Posterior cingulate gyrus (tissue), 11 donors: ENCODE results near the gene TDRD1.
"Not testable (repeated sequence)": the region's sequence is repeated elsewhere in the genome, so short reads cannot be mapped to it uniquely, and the experiment has no call there.

Experiments used
- DNase-seq, 10 donors: peaks; one replicate each; pipeline versions ENCODE4 v3.0.0 to v3.0.0-alpha.2; 2020 to 2021; ENCODE audit warnings: mixed read lengths in 3 of 10
- intact Hi-C: fragments of 100-400 bp; cut with DNase I; formaldehyde crosslinking; loops from one replicate; pipeline ENCODE4 v1.15.1; 2023

TDRD1 gene, protein sequence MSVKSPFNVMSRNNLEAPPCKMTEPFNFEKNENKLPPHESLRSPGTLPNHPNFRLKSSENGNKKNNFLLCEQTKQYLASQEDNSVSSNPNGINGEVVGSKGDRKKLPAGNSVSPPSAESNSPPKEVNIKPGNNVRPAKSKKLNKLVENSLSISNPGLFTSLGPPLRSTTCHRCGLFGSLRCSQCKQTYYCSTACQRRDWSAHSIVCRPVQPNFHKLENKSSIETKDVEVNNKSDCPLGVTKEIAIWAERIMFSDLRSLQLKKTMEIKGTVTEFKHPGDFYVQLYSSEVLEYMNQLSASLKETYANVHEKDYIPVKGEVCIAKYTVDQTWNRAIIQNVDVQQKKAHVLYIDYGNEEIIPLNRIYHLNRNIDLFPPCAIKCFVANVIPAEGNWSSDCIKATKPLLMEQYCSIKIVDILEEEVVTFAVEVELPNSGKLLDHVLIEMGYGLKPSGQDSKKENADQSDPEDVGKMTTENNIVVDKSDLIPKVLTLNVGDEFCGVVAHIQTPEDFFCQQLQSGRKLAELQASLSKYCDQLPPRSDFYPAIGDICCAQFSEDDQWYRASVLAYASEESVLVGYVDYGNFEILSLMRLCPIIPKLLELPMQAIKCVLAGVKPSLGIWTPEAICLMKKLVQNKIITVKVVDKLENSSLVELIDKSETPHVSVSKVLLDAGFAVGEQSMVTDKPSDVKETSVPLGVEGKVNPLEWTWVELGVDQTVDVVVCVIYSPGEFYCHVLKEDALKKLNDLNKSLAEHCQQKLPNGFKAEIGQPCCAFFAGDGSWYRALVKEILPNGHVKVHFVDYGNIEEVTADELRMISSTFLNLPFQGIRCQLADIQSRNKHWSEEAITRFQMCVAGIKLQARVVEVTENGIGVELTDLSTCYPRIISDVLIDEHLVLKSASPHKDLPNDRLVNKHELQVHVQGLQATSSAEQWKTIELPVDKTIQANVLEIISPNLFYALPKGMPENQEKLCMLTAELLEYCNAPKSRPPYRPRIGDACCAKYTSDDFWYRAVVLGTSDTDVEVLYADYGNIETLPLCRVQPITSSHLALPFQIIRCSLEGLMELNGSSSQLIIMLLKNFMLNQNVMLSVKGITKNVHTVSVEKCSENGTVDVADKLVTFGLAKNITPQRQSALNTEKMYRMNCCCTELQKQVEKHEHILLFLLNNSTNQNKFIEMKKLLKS

DNA sequence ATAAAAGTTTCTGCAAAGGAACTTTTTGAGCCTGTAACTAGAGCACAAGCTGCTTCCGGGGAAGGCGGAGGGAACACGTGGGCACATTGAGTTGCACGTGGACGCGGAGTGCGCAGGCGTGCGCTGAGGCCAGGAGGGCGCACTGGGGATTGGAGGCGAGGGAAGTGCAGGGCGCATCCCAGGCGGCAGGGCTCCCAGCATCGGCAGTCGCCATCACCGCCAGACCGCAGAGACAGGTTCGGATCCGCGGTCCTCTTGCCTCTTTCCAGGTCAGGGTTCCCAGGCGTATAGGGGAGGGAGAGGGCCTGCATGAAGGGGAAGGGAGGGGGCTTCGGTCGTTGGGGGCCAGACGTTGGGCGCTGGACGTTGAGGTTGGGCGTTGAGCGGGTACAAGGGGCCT is at the start of gene TDRD1:
Gene TDRD1, plus strand, starts transcription at position 206 of the 400 bp plus-strand sequence. CDS start 8,479 bp downstream, outside the sequence.
- no peak for DNase-seq
- intact Hi-C loops: no loop called here

DNA sequence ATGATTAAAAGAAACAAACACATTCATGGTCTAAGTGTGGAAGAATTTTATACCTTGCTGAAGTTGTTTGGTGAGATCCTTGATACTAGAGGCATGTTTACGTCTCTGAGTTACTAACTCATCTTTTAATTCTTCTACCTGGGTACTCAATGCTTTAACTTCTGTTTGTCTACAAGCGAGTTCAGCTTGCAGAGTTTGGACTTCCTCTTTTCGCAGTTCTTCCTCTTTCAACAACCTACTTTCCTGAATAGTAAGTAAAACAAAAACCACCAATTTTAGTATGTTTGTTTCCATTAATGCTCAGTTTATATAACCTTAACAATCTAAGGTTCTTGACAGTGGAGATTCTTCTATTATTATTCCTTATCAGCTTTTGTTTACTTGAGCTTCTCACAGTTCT is 48.1 kb upstream of the TDRD1 start:
- DNase-seq: no peak
- intact Hi-C loops: no loop called here

DNA sequence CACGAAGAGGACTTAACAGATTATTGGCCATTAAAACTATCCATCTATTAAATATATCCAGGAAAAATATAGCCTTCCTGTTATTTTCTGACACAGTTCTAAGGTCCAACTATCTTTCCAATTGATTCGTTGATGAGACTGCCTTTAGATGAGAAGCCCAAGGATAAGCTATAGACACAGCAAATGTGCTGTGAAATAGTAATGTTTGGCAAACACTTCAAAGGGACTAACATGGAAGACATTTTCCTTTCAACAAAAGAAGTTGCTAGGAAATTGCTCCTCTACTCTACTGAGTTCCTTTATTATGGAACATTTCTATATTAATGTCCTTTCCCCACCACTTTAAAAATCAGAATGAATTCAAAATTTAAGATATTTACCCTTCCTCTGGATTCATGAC is 43.7 kb upstream of the TDRD1 start:
- intact Hi-C loops: no loop called here
- no peak for DNase-seq

DNA sequence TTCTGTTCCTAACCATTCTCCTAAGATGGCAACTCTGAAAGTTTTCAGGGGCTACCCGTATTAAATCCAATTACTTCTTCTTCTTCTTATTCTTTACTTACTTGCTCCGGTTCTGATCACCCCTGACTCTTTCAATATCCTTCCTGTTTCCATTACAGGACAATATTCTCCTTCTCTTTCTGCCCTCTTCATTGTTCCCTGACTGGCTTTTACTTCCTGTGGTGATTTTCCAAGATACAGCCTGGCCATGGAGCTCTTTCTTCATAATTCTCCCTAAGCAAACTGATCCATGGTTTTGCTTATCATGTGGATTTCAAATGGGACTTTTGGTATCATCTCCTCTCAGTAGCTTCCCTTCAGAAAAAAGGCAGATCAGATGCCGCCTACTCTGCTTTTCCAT is 40.6 kb upstream of the TDRD1 start:
- intact Hi-C loops: no loop called here
- DNase-seq: no peak

DNA sequence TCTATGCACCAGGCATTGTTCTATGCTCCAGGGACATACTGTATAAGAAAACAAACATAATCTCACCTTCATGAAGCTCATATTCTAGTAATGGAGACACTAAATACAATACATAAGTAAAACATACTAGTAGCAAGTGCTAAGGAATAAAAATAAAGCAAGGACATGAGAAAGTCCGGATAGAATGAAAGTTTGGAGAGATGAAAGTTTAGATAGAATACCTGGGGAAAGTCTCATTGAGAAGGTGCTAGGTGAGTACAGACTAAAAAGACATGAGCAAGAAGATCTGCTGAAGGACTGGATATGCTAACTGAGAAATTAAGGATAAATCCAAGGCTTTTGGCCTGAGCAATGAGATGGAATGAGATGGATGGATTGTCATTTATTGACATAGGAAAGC is 39.1 kb upstream of the TDRD1 start:
- intact Hi-C loops: no loop called here
- DNase-seq: no peak

DNA sequence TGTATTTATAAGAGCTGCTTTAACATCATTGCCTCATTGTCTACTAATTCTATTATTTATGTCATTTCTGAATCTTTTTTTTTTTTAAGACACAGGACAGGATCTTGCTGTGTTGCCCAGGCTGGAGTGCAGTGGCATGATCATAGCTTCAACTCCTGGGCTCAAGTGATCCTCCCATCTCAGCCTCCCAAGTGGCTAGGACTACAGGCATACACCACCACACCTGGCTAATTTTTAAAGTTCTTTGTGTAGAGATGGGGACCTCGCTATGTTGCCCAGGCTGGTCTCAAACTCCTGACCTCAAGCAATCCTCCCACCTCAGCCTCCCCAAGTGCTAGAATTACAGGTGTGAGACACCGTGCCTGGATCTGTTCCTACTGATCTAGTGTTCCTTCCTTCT is 38.3 kb upstream of the TDRD1 start:
- DNase-seq, intact Hi-C loops: not testable (repeated sequence)

DNA sequence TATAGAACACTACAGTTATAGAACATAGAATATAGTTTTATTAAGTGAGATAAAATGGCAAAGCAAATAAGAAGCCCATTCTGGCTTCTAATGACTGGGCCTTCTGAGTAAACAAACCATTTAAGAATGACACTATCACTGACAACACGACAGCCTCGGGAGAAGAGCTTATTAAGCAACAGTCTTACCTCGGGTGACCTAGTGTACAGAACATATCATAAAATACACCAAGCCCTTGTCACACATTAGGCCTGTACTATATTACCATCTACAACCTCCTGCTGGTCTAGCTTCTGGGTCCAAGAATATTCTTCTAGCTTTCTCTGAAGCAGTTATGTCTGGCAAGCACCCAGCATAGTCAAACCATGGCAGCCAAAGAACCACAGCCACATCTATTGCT is 37.1 kb upstream of the TDRD1 start:
- intact Hi-C loops: no loop called here
- no peak for DNase-seq

DNA sequence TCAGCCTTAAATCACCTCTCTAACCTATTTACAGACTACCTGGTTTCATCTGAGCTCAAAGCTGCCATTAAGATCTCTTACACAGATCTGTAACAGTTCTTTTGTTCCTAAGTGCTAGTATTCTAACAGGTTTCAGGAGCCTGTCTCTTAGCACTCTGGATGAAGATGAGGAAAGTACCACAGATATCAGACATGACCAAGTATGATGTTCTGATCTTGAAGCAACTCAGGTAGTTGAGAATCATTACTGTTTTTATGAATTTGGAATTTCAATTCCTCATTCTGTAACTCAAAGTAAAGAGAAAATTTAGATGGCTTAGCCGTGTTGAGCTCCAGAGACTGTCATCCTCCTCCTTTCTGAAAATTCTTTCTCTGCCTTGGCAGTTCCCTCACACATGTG is 36.0 kb upstream of the TDRD1 start:
- intact Hi-C loops: no loop called here
- no peak for DNase-seq

DNA sequence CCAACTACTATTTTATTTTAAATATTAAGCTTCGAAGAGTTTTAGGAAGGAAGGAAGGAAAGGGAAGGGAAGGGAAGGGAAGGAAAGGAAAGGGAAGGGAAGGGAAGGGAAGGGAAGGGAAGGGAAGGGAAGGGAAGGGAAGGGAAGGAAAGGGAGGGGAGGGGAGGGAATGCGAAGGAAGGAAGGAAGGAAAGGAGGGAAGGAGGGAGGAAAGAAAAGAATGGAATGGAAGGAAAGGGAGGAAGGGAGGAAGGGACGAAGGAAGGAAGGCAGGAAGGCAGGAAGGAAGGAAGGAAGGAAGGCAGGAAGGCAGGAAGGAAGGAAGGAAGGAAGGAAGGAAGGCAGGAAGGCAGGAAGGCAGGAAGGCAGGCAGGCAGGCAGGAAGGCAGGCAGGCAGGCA is 29.7 kb upstream of the TDRD1 start:
- DNase-seq, intact Hi-C loops: not testable (repeated sequence)

DNA sequence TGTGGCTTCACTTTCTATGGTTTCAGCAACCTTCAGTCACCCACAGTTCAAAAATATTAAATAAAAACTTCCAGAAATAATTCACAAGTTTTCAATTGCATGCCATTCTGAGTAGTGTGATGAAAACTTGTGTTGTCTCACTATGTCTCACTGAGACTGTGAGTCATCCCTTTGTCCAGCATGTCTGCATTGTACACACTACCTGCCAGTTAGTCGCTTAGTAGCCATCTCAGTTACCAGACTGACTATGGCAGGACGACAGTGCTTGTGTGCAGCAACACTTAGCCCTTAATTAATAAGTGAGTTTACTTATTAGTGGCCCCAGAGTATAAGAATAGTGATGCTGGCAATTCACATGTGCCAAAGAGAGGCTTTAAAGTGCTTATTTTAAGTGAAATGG is 27.7 kb upstream of the TDRD1 start:
- no peak for DNase-seq
- intact Hi-C loops: no loop called here

DNA sequence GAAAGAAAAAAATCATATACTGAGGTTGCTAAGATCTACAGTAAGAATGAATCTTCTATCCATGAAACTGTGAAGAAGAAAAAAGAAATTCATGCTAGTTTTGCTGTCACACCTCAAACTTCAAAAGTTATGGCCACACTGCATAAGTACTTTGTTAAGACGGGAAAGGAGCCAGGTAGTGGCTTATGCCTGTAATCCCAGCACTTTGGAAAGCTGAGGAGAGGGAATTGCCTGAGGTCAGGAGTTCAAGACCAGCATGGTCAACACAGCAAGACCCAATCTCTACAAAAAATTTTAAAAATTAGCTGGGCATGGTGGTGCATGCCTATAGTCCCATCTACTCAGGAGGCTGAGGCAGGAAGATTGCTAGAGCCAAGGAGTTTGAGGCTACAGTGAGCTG is 27.3 kb upstream of the TDRD1 start:
- intact Hi-C loops: no loop called here
- no peak for DNase-seq

DNA sequence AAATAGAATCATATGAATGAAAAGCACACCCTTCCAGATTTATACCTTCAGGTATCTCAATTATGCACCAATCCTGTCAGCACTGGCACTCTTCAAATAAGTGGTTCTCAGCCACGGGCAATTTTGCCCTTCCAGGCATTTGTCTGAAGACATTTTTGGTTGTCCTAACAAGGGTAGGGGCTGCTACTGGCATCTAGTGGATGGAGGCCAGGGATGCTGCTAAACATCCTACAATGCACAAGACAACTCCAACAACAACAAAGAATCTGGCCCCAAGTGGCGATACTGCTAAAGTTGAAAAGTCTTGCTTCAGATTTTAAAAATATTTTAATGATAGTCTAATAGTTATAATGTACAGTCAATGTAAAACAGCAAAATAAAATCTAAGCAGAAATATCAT is 21.2 kb upstream of the TDRD1 start:
- intact Hi-C loops: no loop called here
- no peak for DNase-seq

DNA sequence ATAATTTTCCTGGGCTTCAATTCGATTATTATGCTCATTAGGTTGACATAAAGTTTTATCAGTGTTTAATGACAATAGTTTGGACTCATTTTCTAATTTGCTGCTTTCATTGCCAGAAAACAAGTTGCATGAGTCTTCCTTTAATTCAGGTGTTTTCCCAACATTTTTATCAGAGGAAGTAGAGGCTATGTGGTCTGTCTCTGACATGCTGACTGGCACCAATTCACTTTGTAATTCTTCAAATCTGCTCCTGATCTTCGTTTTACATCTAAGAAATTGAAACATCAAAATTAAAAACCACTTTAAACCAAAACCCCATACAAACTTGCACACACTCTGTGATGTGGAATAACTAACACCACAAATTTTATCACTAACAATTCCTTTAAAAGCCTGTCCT is 16.1 kb upstream of the TDRD1 start:
- intact Hi-C loops: no loop called here
- DNase-seq: no peak

DNA sequence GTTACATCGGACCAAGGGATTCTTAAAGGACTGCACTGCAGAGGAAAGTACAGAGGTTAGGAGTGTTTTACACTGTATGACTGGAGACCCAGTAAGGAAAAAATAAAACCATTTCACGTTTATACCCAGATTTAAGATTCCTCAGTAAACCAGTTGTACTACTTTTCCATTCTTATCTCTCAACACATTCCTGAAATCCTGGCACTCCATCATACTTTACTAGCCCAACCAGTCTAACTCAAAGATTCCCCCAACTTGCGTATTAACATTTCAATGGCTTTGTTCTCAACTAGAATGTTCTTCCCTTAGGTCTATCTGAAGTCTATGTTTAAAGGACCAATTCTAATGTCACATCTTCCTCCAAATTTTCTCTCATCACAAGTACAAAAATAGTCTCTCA is 13.1 kb upstream of the TDRD1 start:
- no peak for DNase-seq
- intact Hi-C loops: no loop called here

DNA sequence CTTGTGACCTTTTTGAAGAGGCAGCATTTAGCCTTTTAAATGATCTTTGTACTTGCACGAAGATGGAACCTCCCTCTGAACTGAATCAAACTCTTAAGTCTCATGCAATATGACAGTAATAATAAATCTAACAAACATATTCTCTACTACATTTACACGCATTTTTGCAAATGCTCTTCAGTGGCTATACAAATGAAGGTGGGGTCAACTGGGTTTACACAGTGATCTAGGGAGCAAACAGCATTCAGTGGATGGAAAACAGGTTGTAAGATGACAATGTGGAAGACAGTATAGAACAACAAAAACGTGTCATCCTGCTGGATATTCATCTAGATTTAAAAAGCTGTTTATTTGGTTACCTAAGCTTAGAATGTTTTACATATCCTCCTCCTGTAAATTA is 12.7 kb upstream of the TDRD1 start:
- intact Hi-C loops: no loop called here
- DNase-seq: no peak

DNA sequence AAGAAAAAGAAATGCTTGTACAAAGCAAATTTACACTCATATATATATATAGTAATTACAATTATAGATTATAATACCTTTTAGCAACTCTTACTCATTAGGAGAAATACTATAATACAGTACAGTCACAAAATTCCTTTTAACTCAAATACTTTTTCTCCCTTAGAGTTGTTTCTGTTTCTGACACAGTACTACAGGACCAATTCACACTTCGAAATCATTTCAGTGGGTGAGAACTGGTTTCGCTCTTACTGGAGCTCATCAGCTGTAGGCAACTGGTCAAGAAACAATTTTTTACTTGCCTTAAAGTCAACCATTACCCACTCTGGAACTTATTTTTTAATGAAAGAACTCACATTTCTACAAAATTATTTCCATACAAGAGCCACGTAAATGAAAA is 11.2 kb upstream of the TDRD1 start:
- intact Hi-C loops: no loop called here
- no peak for DNase-seq

DNA sequence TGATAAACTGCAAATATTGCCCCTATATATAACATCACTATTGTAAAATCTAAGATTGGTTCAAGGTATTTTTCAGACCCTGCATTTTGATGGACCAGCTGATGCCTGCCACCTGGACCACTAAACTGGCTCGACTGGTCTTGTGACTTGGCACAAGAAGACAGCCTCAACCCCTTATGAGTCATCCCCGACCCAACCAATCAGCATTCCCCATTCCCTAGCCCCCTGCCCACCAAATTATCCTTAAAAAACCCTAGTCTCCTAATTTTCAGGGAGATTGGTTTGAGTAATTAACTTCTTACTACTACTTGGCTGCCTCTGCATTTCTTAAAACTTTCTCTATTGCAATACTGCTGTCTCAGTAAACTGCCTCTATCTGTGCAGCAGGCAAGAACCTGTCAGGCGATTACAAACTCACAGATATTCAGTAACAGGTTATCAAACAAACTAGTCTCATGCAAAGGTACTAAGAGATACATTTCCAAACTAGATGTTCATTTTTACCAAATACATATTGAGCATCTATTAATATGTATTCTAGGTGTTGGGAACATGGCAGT is 10.6 kb upstream of the TDRD1 start:
- no peak for DNase-seq
- intact Hi-C loops: no loop called here

DNA sequence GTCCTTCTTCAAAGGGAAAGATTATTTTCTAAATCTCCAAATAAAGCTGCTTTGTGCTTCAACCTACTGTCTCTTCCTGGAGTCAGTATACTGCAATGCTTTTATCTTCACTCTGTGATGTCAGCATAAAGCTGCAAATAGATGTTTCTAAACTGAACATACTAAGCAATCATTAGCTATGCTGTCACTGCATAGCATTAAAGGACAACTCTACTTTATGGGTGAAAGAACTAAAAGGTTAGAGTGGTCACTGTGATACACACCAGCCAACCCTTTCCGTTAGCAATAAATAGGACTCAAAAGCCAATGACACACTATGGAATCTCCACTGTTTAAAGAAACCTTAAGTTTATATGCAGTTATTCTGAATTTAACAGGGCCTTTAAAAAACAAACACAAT is 6.9 kb upstream of the TDRD1 start:
- no peak for DNase-seq

DNA sequence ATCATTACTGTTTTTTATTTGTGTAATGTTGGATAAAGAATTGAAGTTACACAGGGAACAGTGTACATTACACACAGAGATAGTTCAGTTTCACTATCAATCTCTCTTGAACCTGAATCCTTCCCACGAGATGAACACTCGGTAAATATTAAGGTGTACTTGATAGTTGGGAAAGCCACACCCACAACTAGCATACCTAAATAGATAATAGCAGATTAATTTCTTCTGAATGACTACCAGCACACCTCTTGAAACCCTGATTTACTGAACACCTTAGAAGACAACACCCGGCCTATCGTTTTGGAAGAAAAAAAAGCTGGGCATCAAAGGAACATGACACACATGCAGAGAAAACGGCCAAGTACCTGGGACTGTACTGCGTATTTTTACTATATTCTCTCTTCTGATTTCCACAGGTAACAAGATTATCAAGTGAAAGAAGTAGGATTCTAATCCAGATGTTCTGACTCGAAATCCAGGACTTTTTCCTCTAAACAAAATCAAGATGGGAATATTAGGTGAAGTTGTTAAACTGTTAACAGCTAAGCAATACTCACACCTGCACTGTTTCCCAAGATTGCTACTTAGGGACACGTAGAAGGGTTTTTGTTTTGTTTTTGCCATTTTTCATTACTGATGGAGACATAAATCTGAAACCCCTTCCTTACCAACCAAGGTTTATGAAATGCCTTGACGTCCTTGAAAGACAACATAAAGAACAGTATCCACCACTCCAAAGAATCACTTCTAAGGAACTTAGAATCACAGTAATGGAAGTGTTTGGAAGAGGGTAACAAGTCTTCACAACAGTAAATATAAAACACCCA is 6.2 kb upstream of the TDRD1 start:
- intact Hi-C loops: loop anchor here (5.0 kb wide), 1 partner anchor 321 kb away; the partner anchor contains the start of genes DCLRE1A and NHLRC2
- DNase-seq: no peak

More for the DNA sequence above, 6.9 kb upstream of the TDRD1 start:
- intact Hi-C loops: loop anchor here (5.0 kb wide), 1 partner anchor 320 kb away; the partner anchor contains the start of genes DCLRE1A and NHLRC2

DNA sequence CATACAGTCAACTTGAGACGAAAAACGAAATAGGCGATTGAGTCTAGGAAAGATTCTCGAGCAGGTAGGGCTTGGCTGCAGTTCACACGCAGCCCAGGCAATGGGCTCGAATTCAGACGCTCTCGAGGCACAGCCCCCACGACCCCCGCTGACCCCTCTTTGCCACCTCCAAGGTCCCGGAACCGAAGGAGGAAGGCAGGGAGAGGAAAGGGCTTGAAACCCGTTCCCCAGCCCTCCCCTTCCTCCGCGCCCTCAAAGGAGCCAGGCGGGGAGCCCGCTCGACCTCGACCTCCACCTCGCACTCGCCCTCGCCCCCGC is 5.6 kb upstream of the TDRD1 start:
- peak in 1 of 10 donors; percentile 83 for DNase-seq

More for the DNA sequence above, 5.6 kb upstream of the TDRD1 start:
- intact Hi-C loops: loop anchor here (5.0 kb wide), 1 partner anchor 321 kb away; the partner anchor contains the start of genes DCLRE1A and NHLRC2
